PC-9 (cell line): ENCODE measurements around the gene BLM. TPM values are rescaled to one million over a fixed set of nuclear protein-coding genes. Genes with fewer than 3 reads are reported as not detected.

ENCODE experiments used
- BruUV-seq: library from RNA; stranded (reverse); fragments of 400-500 nt; replicated peaks from 2 replicates; lab custom pipeline; 2021; lab: Mats Ljungman, UMichigan
- CTCF ChIA-PET: fragments of 300-600 bp; sonication (Branson Sonifier 250); formaldehyde crosslinking; loops from one replicate; lab custom pipeline; 2022; ENCODE audit warnings: antibody characterized with exemption; lab: Charles Lee
- POLR2A ChIA-PET: fragments of 300-600 bp; sonication (Branson Sonifier 250); formaldehyde crosslinking; loops from one replicate; lab custom pipeline; 2022; ENCODE audit warnings: antibody characterized with exemption; ENCODE audit not compliant: unreplicated experiment; lab: Charles Lee
- DNase-seq, 2 experiments: peaks; one replicate each; pipeline versions ENCODE4 v3.0.0 to v3.0.0-alpha.2; 2015 to 2022; ENCODE audit warnings: mixed read lengths in 1 of 2
- H2AFZ ChIP-seq: fragments of 200-600 bp; sonication (generic); 2 replicates; pipeline ENCODE4 v1.8.1; 2017; ENCODE audit warnings: antibody characterized with exemption
- H3F3A ChIP-seq: fragments of 200-600 bp; sonication (generic); 2 replicates; pipeline ENCODE4 v1.8.1; 2017; ENCODE audit warnings: antibody characterized with exemption, mild to moderate bottlenecking, low read depth; ENCODE audit not compliant: insufficient read depth
- H3K27ac ChIP-seq: fragments of 200-600 bp; sonication (generic); 2 replicates; pipeline ENCODE4 v1.6.1; 2016; ENCODE audit warnings: mixed run types
- H3K27me3 ChIP-seq: fragments of 200-600 bp; sonication (generic); 2 replicates; pipeline ENCODE4 v1.6.1; 2016; ENCODE audit warnings: low read depth, mixed run types; ENCODE audit not compliant: insufficient read depth
- H3K36me3 ChIP-seq: fragments of 200-600 bp; sonication (generic); 2 replicates; pipeline ENCODE4 v1.6.1; 2016; ENCODE audit warnings: low read depth, mixed run types
- H3K4me1 ChIP-seq: fragments of 200-600 bp; sonication (generic); replicated peaks from 2 replicates; pipeline ENCODE4 v1.6.1; 2016; ENCODE audit warnings: mixed run types; ENCODE audit not compliant: insufficient read depth
- H3K4me2 ChIP-seq: fragments of 200-600 bp; sonication (generic); 2 replicates; pipeline ENCODE4 v1.6.1; 2017; ENCODE audit warnings: mixed run types
- H3K4me3 ChIP-seq: fragments of 200-600 bp; sonication (generic); 2 replicates; pipeline ENCODE4 v1.6.1; 2016; ENCODE audit warnings: mixed run types
- H3K79me2 ChIP-seq: fragments of 200-600 bp; sonication (generic); 2 replicates; pipeline ENCODE4 v1.6.1; 2017; ENCODE audit warnings: low read depth, mixed run types
- H3K9me2 ChIP-seq: fragments of 200-600 bp; sonication (generic); 2 replicates; pipeline ENCODE4 v1.8.1; 2017; ENCODE audit warnings: mild to moderate bottlenecking; ENCODE audit not compliant: insufficient read depth
- H3K9me3 ChIP-seq: fragments of 200-600 bp; sonication (generic); 2 replicates; pipeline ENCODE4 v1.8.1; 2016; ENCODE audit warnings: low read depth; ENCODE audit not compliant: insufficient read depth
- H4K20me1 ChIP-seq: fragments of 200-600 bp; sonication (generic); 2 replicates; pipeline ENCODE4 v1.8.1; 2017; ENCODE audit not compliant: insufficient read depth
- CTCF ChIP-seq: fragments of 200-600 bp; sonication (generic); conservative IDR thresholded peaks from 2 replicates; pipeline ENCODE4 v1.6.1; 2017; ENCODE audit warnings: mixed run types, antibody characterized with exemption, mild to moderate bottlenecking, moderate library complexity
- EZH2 ChIP-seq: fragments of 200-600 bp; sonication (generic); IDR thresholded peaks from 2 replicates; pipeline ENCODE4 v1.8.0; 2017; ENCODE audit warnings: antibody characterized with exemption, low read depth
- intact Hi-C: fragments of 100-400 bp; cut with micrococcal nuclease; formaldehyde crosslinking; loops from one replicate; pipeline ENCODE4 v1.10.0; 2022; ENCODE audit not compliant: unreplicated experiment
- total RNA-seq: library from RNA; stranded (reverse); gene quantifications from 2 replicates; pipeline ENCODE4 v1.2.3, GENCODE V29; 2021

The BLM gene
- total RNA-seq, 1 experiment from 2014 or later: 19.1 TPM

GRCh38 chr15:90757461-90757860 is 40.3 kb downstream of the BLM start:
- intact Hi-C loops: no loop called here
- CTCF ChIA-PET: no interaction called here
- Histone ChIP-seq H3K4me3 (no peak overlapping the region), H3K79me2 (no peaks in the 10 kb centered on the region), H3K9me2 (no peaks in the 10 kb centered on the region), H3K36me3 (no peaks in the 10 kb centered on the region), H2AFZ (no peak overlapping the region), H3F3A (no peaks in the 10 kb centered on the region), H3K4me2 (no peak overlapping the region), H3K9me3 (no peaks in the 10 kb centered on the region), H3K27ac (no peak overlapping the region), H4K20me1 (no peaks in the 10 kb centered on the region), H3K27me3 (no peaks in the 10 kb centered on the region), H3K4me1 (no peaks in the 10 kb centered on the region)
- no TSS peak for BruUV-seq
- TF ChIP-seq CTCF: no peak
- DNase-seq: no peak
- POLR2A ChIA-PET: interaction anchor here (0.6 kb wide), 1 partner anchor 1136 kb away, joined by 3 read pairs; no protein-coding TSS in a partner anchor

GRCh38 chr15:90760661-90761232 is 43.6 kb downstream of the BLM start:
- TF ChIP-seq CTCF (no peak), EZH2 (no peak)
- Histone ChIP-seq H3K4me2 (no peak overlapping the region), H3K27ac (no peak overlapping the region), H3K4me3 (no peak overlapping the region), H3K4me1 (no peaks in the 10 kb centered on the region), H2AFZ (no peak overlapping the region), H3K9me3 (no peaks in the 10 kb centered on the region), H3K27me3 (no peaks in the 10 kb centered on the region), H3F3A (no peaks in the 10 kb centered on the region), H4K20me1 (no peaks in the 10 kb centered on the region), H3K36me3 (no peaks in the 10 kb centered on the region), H3K79me2 (no peaks in the 10 kb centered on the region), H3K9me2 (no peaks in the 10 kb centered on the region)
- no TSS peak for BruUV-seq
- ChIA-PET CTCF (no interaction called here), POLR2A (no interaction called here)
- no peak for DNase-seq
- intact Hi-C loops: no loop called here

GRCh38 chr15:90761629-90762028 is 44.5 kb downstream of the BLM start:
- Histone ChIP-seq H2AFZ (no peak overlapping the region), H3K4me1 (no peaks in the 10 kb centered on the region), H3K27me3 (no peaks in the 10 kb centered on the region), H3K79me2 (no peaks in the 10 kb centered on the region), H3K27ac (no peak overlapping the region), H3K4me3 (no peak overlapping the region), H3K4me2 (no peak overlapping the region), H3K36me3 (no peaks in the 10 kb centered on the region), H3F3A (no peaks in the 10 kb centered on the region), H3K9me2 (no peaks in the 10 kb centered on the region), H4K20me1 (no peaks in the 10 kb centered on the region), H3K9me3 (no peaks in the 10 kb centered on the region)
- CTCF ChIA-PET: no interaction called here
- POLR2A ChIA-PET: no interaction called here
- intact Hi-C loops: no loop called here
- no peak for DNase-seq
- BruUV-seq: no TSS peak
- no peak for TF ChIP-seq EZH2
- no peak for TF ChIP-seq CTCF
